Measurements from ENCODE around the gene SERGEF.

SERGEF gene

GRCh38 chr11:17922416-17922788 is 90.4 kb downstream of the SERGEF start:
- H3K27ac ChIP-seq, result no peak overlapping the region
- TF ChIP-seq, protein P1, sequence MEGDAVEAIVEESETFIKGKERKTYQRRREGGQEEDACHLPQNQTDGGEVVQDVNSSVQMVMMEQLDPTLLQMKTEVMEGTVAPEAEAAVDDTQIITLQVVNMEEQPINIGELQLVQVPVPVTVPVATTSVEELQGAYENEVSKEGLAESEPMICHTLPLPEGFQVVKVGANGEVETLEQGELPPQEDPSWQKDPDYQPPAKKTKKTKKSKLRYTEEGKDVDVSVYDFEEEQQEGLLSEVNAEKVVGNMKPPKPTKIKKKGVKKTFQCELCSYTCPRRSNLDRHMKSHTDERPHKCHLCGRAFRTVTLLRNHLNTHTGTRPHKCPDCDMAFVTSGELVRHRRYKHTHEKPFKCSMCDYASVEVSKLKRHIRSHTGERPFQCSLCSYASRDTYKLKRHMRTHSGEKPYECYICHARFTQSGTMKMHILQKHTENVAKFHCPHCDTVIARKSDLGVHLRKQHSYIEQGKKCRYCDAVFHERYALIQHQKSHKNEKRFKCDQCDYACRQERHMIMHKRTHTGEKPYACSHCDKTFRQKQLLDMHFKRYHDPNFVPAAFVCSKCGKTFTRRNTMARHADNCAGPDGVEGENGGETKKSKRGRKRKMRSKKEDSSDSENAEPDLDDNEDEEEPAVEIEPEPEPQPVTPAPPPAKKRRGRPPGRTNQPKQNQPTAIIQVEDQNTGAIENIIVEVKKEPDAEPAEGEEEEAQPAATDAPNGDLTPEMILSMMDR (conservative IDR thresholded peaks at IDR 0.05), result no peak

GRCh38 chr11:17921659-17922415 is 91.0 kb downstream of the SERGEF start:
- H3K27ac ChIP-seq, result no peak overlapping the region
- TF ChIP-seq, protein P1 (conservative IDR thresholded peaks at IDR 0.05), result no peak

DNA sequence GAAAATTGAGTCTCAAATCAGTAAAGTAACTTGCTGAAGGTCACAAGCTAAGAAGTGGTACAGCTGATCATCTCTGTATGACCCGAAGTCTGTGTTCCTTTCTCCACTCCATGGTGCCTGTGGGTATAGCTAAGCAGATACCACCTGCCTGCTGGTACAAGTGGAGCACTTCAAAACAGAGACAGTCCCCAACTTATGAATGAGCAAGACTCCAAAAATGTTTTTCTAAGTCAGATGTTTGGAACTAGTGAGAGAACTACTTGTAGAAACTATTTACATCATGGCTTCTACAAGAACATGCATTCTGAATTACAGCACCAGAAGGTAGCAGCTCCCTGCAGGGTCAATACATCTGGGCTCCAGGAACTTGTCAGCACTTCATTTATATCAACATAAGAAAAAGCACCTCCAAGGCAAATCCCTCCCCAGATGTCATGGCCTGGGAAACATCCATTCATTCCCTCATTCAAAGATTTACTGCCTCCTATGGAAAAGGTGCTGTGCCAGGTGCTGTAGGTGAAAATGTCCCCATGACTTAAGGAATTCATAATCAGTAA is 94.7 kb downstream of the SERGEF start:
- TF ChIP-seq, protein P1 (conservative IDR thresholded peaks at IDR 0.05), result no peak
- H3K27ac ChIP-seq, result no peak overlapping the region

DNA sequence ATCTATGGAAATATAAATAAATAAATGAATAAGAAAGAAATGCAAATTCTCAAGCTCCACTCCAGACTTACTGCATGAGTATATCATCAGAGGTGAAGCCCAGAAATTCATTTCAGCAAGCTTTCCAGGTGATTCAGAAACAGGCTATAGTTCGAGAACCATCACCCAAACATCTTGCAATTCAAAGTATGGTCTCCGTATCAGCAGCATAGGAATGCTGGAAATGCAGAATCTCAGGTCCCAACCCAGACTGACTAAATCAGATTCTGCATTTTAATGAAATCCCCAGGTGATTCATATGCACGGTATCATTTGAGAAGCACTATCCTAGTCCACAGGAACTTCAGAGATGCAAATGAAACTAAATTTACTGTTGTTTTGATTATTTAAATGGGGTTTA is 95.3 kb downstream of the SERGEF start:
- no peak overlapping the region for H3K27ac ChIP-seq
- TF ChIP-seq, protein P1 (conservative IDR thresholded peaks at IDR 0.05), result no peak

GRCh38 chr11:17915500-17916143 is 97.2 kb downstream of the SERGEF start:
- TF ChIP-seq, protein P1 (conservative IDR thresholded peaks at IDR 0.05), result no peak
- no peak overlapping the region for H3K27ac ChIP-seq

DNA sequence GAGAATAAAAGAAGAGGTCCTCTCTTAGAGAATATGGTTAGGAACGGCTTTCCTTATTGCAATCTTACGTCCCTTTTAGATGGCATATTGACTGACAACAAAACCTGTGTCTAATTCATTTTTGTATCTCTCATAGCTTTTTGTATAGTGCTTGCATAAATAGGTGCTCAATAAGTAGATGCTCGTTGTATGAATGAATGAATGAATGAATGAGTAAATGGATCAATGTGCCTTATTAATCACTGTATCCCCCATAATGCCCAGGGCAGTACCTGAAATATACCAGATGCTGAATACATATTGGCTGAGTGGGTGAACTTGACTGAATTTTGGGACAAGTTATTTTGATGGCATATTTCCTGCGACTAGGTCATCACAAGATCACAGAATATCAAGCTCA is 97.9 kb downstream of the SERGEF start:
- TF ChIP-seq, protein P1 (conservative IDR thresholded peaks at IDR 0.05), result no peak

GRCh38 chr11:17907046-17907445 is 105.8 kb downstream of the SERGEF start:
- TF ChIP-seq, protein P1 (conservative IDR thresholded peaks at IDR 0.05), result no peak
- H3K27ac ChIP-seq, result no peak overlapping the region

More for the DNA sequence above, 97.9 kb downstream of the SERGEF start:
- no peak overlapping the region for H3K27ac ChIP-seq

All from VCaP (cell line).